Activated CD4-positive, CD25-positive, alpha-beta regulatory T cell treated with anti-CD3 and anti-CD28 coated beads, Interleukin-2, amount 50 U/mL, for 72 hours (primary cell): ENCODE results near the gene TRIM68.

Source experiments
- DNase-seq: peaks from one replicate; pipeline ENCODE4 v3.0.0; 2021

The TRIM68 gene, protein sequence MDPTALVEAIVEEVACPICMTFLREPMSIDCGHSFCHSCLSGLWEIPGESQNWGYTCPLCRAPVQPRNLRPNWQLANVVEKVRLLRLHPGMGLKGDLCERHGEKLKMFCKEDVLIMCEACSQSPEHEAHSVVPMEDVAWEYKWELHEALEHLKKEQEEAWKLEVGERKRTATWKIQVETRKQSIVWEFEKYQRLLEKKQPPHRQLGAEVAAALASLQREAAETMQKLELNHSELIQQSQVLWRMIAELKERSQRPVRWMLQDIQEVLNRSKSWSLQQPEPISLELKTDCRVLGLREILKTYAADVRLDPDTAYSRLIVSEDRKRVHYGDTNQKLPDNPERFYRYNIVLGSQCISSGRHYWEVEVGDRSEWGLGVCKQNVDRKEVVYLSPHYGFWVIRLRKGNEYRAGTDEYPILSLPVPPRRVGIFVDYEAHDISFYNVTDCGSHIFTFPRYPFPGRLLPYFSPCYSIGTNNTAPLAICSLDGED

DNA sequence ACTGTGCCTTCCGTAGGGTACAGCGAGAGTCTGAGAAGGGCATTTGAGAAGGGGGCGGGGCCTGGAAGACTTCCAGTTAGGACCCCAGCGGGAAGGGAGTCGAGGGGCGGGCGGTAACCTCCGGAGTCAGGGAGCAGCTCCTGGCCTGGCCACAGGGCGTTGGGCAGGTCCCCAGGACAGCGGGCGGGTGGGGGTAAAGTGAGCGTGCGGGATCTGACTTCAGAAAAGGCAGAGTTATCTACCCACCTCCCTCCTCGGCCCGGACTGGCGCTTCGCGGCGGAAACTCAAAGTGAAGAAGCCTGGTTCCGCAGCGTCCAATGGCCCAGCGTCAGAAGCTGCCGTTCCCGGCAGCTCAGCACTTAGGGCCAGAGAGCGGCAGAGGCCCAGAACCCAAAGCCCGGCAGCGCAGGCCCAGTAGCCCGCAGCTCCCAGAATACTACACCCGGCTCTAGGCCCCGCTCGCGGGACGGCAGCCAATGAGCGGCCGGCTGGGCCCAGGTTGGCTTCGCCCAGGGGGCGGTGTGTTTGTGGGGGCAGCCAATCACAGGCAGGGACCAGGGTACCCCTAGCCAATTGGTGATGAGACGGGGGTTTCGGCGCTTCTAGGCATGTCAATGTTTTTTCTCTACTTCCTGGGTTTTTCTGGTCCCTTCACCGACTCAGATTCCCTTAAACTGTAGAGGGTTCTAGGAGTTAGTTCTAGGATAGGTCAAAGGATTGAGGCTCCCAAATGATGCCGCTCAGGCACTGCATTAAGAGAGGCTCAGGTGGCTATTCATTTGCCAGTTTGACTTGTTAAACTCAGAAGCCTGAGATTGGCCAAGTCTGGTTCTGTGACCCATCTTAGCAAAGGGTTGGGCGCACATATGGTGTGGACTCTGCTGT is at the start of gene TRIM68:
Gene TRIM68 (minus strand): TSS at position 451 of the 886 bp plus-strand sequence. CDS start 2,727 bp downstream, outside the sequence.
- DNase-seq: peak; percentile 93

DNA sequence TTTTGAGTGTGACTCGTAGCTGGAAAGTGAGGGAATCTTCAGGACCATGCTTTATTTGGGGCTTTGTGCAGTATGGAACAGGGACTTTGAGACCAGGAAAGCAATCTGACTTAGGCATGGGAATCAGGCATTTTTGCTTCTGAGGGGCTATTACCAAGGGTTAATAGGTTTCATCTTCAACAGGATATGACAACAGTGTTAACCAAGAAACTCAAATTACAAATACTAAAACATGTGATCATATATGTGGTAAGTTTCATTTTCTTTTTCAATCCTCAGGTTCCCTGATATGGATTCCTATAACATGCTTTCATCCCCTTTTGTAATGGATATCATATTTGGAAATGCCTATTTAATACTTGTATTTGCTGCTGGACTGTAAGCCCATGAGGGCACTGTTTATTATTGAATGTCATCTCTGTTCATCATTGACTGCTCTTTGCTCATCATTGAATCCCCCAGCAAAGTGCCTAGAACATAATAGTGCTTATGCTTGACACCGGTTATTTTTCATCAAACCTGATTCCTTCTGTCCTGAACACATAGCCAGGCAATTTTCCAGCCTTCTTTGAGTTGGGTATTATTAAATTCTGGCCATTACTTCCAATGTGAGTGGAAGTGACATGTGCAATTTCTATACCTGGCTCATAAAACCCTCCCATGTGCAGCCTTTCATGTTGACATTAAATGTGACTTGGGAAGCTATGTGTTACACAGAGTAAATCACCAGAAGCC is 46.8 kb upstream of the TRIM68 start:
- no peak for DNase-seq

DNA sequence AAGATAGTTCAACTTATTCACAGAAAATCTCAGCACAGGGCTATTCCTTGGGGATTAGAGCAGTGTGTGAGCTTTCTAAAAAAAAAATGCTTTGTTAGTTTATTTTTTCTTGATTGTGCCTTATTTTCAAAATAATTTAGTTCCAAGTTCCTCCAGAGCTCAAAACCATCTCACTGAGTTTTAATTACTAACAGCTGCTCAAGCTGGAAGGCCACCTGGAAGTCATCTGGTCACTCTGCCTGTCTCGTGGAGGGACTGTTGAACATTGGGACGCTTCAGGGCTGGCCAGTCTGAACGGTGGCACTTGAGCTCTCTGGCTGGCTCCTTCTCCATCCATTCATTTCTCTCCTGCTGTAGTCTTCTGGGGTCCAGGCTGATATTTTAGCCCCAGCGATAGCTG is 39.7 kb upstream of the TRIM68 start:
- DNase-seq: no peak

DNA sequence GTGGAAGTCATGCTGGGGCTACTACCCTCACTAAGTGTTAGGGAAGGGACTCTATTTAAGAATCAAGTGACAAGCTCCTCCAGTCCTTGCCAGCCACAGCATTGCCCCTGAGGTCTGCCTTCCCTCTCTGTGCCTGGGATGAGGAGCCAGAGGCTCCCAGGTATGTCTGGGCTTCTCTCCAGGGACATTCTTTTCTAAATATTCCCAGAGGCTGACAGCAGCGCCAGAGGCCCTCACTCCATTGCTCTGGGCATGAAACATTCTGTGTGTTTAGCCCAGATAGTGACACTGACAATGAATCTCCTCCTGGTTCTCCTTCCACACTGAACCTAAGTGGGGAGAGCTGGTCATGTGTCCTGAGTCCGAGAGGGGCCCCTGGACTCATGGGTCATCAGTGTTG is 37.9 kb upstream of the TRIM68 start:
- no peak for DNase-seq

- no peak for DNase-seq
Measured at GRCh38 chr11:4644233-4644632, 36.2 kb upstream of the TRIM68 start.

DNA sequence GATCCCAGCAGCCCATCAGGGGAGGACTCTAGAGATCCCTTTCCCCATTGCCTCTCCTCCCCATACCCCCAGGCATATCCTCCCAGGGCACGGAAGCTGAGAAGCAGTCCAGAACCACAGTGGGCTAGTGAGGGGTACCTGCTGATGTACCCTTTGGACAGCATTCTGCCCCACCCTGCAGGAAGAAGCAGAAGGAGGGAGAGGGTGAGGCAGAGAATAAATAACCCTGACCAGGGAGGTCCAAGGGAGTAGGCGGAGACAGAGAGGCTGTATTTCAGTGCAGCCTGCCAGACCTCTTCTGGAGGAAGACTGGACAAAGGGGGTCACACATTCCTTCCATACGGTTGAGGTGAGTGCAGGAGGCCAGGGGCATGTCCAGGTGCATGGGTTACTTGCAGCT is 35.7 kb upstream of the TRIM68 start, which contains the start of gene OR51E1:
Gene OR51E1 (plus strand): TSS at position 301 of the 400 bp plus-strand sequence. CDS start 8,545 bp downstream, outside the sequence.
- DNase-seq: no peak

DNA sequence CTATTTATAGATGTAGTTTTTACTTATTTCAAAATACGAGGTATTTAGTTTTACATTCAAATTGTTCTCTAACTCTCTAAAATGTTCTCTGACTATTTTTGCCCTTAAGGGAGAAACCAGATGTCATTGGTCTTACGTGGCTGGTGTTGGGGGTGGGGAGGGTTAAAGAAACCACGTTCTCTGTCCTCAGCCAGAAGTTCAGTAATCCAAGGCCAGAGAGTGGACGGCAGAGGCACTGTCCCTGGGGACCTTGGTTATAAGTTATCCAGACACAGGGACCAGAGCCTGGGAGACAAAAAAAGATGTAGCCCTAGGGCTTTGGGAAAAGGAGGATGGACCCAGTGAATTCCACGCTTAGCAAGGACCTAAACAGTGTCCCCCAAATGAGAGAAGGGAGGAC is 35.0 kb upstream of the TRIM68 start:
- DNase-seq: no peak

- no peak for DNase-seq
Measured at GRCh38 chr11:4642043-4642442, 34.0 kb upstream of the TRIM68 start.

DNA sequence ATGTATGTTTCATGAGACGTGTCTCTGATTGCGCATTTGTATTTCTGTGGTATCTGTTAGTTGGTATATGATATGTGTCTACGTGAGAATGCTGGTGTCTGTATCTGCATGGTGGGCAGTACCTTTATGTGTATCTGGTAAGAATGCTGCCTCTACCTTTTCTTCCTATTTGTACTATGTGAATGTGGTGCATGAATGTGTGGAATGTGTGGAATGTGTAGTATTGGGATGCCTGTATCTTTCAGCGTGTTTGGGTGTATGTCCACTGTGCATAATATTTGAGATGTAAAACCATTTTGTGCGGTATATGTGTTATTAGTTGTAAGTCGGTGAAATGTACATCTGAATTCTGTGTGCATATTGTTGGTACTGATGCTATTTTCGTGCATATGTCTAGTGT is 33.5 kb upstream of the TRIM68 start:
- DNase-seq: no peak

GRCh38 chr11:4639931-4640330 is 31.9 kb upstream of the TRIM68 start:
- no peak for DNase-seq

- DNase-seq: no peak
Measured at GRCh38 chr11:4637662-4638047, 29.6 kb upstream of the TRIM68 start.

GRCh38 chr11:4636962-4637661 is 29.1 kb upstream of the TRIM68 start, which contains the start of gene OR51D1:
TSS of gene OR51D1 (plus strand) at chr11:4637477. CDS start at chr11:4639791, 2,314 bp downstream.
- DNase-seq: peak; percentile 72

DNA sequence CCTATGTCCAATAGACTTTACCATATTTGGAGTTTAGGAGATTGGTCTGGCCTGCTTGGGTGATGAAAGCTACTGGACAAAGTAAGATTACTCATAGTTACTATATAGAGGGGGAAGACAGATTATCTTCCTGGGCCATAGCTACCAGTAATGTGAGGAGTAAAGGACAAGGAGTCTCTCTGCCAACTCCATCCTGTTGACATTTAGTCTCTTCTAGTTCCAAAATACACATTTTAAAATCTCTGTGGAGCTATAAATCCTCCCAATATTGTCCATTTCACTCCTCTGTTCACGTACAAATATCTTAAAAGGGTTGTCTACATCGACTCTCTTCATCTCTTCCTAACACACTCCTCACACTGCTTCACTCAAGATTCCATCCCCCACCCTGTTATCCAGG is 28.1 kb upstream of the TRIM68 start:
- no peak for DNase-seq

DNA sequence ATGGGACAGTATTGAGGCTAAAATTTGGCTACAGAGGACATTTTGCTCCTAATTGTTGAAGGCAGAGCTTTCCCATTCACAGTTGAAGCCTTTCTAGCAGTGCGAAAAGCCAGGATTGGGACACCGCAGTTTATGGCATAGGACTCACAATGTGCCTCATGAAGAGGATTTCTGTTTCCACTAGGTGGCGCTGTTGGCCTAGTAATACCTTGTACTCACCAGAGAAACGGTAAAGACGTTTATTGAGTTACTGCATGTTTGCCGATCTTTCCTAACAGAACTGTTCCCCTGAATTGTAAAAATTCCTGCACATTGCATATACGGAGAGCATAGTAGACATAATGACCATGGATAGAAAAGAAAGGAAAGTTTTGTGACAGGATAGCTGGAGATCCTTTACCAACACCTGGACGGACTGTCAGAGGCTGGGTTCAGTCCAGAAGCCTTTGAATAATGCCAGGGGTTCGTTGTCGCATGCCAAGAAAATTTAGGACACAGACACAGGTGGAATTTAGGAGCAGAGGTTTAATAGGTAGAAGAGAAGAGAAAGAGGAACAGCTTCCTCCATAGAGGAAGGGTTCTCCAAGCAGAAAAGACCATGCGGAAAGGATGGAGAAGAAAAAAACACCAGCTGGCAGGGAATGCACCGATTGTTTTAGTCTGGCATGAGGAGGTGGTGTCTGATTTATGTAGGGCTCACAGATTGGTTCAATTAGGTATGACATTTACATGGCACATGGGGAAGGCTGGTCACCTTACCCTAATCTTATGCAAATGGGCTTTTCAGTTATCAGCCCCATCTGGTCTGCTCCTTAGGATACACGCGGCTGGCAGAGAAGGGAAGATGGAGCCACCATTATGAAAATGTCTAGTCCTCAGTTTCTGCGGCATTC is 18.4 kb upstream of the TRIM68 start:
- DNase-seq: peak; percentile 41

GRCh38 chr11:4619514-4619913 is 11.5 kb upstream of the TRIM68 start:
- no peak for DNase-seq

DNA sequence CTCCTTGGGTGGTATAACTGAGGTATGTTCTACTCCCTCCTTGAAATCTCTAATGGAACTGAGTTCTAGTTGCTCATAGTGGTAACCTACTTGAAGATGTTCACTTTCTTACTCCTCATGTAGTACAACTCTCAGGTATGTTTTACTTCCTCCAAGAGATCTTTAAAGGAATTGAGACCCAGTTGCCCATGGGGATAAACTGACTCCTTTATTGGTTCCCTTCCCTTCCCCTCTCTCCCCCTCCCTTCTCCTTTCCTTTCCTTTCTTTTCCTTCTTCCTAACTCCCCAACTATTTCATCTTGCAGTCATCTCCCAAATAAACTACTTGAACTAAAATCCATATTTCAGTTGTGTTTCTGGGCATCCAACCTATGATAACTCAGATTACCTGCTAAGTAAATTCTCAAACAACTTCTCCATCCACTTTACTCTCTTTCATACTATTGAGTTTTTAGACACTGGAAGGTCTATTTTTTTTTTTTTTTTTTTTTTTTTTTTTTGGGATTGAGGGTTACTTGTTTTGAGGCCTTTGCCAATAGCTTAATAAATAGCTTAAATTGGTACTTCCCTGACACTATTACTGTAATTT is 7.9 kb upstream of the TRIM68 start:
- no peak for DNase-seq

GRCh38 chr11:4611986-4612385 is 4.0 kb upstream of the TRIM68 start:
- DNase-seq: no peak

GRCh38 chr11:4610258-4610935 is 2.4 kb upstream of the TRIM68 start:
- DNase-seq: no peak

DNA sequence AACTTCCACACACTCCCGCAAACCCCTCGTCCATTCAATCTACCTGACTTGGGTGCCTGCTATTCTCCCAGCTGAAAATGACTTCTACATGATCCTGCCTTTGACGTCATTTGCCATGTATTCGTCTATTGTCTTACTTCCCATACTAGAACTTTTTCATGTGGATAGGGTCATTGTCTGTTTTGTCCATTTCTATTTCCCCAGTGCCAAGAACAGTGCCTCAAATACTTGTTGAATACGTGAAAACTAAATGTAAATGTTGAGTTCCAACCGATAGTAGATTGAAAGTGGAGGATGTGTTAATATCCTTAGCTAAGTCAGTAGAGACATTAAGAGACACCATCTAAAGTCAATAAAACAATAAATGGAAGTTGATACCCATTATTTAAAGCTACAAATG is 935 bp downstream of the TRIM68 start:
- no peak for DNase-seq
